ENCODE measurements around the gene KMT2C. TPM values are rescaled to one million over a fixed set of nuclear protein-coding genes. Genes with fewer than 3 reads are reported as not detected.

KMT2C gene
- total and polyA plus RNA-seq, 3 donors from 2014 or later: 32.8 to 167 (median 154) TPM

DNA sequence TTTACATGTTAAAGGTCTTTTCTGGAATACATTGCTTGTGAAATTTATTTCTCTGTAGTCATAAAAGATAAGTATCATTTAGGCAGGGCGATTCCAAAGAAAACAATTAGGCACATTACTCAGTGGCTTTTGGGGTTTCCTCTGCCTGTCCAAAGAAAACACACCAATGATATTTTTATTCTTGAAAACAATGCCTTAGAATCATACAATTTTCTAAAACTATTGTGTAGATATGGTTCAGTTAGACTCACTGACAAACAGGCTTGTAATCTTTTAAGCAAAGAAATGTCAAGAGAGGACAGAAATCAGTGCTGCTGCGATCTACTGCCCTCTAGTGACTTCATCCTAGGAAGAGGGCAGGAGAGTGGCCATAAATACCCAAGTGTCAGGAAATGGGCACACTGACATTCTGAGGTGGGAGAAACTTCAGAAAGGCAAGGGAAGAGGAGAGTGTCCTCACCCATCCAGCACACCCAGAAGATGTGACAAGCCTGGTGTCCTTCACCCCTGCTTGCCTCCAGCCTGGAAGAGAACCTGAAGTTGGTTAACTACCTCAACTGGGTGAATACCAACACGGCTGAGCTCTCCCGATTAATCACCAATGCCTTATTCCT, 289.8 kb downstream of the KMT2C start:
- H3K27me3 ChIP-seq: no peaks in the 10 kb centered on the region
- no peaks in the 10 kb centered on the region for H3K4me1 ChIP-seq
- 68 to 81% methylated on average over 4 of the region's 4 CpGs for whole genome bisulfite sequencing, 2 donors
- intact Hi-C loops (cut with DNase I; ENCODE audit: low total_unique reads): no loop called here
- no peaks in the 10 kb centered on the region for H3K9me3 ChIP-seq
- H3K27ac ChIP-seq: no peak overlapping the region
- no peak for TF ChIP-seq POLR2A (IDR thresholded peaks at IDR 0.05)
- TF ChIP-seq, protein P1, sequence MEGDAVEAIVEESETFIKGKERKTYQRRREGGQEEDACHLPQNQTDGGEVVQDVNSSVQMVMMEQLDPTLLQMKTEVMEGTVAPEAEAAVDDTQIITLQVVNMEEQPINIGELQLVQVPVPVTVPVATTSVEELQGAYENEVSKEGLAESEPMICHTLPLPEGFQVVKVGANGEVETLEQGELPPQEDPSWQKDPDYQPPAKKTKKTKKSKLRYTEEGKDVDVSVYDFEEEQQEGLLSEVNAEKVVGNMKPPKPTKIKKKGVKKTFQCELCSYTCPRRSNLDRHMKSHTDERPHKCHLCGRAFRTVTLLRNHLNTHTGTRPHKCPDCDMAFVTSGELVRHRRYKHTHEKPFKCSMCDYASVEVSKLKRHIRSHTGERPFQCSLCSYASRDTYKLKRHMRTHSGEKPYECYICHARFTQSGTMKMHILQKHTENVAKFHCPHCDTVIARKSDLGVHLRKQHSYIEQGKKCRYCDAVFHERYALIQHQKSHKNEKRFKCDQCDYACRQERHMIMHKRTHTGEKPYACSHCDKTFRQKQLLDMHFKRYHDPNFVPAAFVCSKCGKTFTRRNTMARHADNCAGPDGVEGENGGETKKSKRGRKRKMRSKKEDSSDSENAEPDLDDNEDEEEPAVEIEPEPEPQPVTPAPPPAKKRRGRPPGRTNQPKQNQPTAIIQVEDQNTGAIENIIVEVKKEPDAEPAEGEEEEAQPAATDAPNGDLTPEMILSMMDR (IDR thresholded peaks at IDR 0.05): peak in 2 of 3 experiments; percentile 36 to 37
- peak; percentile 36 for DNase-seq
- no peaks in the 10 kb centered on the region for H3K36me3 ChIP-seq (ENCODE audit: low read depth, missing control alignments)
- no peak overlapping the region for H3K4me3 ChIP-seq

DNA sequence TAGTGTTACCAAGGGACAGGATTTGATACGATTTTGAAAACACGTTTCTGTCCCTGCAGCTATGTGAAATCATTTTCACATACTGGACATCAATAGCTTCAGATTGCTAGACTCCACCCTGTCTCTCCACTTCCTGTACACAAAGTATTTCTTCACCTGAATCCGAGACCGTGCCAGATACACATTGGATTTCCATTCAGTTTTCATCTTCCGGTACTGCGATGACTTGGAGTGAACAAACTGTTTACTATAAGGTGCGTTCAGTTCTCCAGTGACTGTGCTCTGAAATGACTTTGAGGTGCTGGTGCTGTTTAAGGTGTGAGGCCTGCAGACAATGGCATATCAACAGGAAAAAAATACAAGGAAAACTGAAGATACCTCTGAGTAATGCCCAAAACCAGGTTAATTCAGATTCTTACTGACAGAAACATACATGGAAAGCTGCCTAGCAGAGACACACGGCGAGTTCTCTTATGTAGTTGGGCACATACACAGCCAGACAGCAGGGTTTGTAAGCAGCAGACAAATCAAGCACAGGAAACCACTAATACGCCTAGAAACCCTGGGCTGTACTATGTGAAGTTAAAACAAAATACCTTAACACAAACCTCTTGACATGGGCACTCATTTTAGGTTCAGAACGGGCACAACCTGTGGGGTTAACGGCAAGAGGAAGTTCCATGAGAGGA, 291.1 kb downstream of the KMT2C start:
- TF ChIP-seq POLR2A (IDR thresholded peaks at IDR 0.05): no peak
- TF ChIP-seq, protein P1 (IDR thresholded peaks at IDR 0.05): no peak
- DNase-seq: no peak
- Histone ChIP-seq H3K4me1 (no peaks in the 10 kb centered on the region), H3K27ac (no peak overlapping the region), H3K4me3 (no peak overlapping the region), H3K36me3 (ENCODE audit: low read depth, missing control alignments) (no peaks in the 10 kb centered on the region), H3K27me3 (no peaks in the 10 kb centered on the region), H3K9me3 (no peaks in the 10 kb centered on the region)
- 87 to 88% methylated on average over 12 of the region's 12 CpGs for WGBS, 2 donors
- intact Hi-C loops (cut with DNase I; ENCODE audit: low total_unique reads): no loop called here

DNA sequence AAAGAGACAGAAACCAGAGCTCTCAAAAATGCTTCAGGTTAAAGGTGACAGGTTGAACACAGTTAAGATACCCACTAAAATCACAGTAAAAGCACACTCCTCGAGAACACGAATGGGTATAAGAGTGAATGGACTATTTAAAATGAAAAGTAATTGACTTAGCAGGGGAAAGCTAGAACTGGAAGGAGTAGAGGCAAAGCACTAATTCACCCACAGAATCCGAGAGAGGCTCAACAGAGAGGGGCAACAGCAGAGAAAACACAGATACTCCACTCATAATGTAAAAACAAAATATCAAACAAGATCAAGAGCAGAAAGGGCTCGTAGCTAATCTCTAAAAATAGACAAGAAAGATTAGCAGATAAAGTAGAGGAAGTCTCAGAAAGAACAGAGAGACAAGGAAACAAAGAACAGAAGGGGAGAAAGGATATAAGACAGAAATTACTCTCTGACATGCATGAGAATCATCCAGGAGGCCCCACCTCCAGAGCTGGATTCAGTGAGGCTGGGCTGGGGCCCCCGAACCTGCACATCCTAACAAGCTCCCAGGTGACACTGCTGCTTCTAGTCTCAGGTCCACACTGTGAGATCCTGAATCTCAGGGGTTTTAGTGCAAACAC, 292.7 kb downstream of the KMT2C start:
- 67 to 68% methylated on average over 5 of the region's 5 CpGs for WGBS, 2 donors
- no peaks in the 10 kb centered on the region for H3K9me3 ChIP-seq
- no peak for TF ChIP-seq POLR2A (IDR thresholded peaks at IDR 0.05)
- TF ChIP-seq, protein P1 (IDR thresholded peaks at IDR 0.05): no peak
- no peak overlapping the region for H3K27ac ChIP-seq
- H3K27me3 ChIP-seq: no peaks in the 10 kb centered on the region
- H3K4me3 ChIP-seq: no peak overlapping the region
- no peak for DNase-seq
- H3K4me1 ChIP-seq: no peaks in the 10 kb centered on the region
- no peaks in the 10 kb centered on the region for H3K36me3 ChIP-seq (ENCODE audit: low read depth, missing control alignments)
- intact Hi-C loops (cut with DNase I; ENCODE audit: low total_unique reads): no loop called here

DNA sequence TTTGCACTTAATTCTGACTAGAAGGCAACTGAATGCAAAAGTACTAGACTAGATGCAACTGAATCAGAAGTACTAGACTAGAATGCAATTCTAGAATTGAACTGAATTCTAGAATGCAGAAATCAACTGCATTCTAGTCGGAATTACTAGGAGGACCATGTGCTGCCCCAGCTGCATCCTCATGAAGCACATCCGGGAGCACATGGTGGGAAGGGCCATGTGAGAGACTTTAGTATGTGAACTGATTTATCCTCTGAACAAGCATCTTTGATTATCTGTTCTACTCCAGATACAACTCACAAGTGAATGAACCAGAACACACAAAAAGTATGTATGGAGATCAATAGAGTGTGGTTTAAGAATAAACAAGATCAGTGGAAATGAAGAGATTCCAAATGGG, 295.2 kb downstream of the KMT2C start:
- H3K36me3 ChIP-seq (ENCODE audit: low read depth, missing control alignments): no peaks in the 10 kb centered on the region
- no peak overlapping the region for H3K27ac ChIP-seq
- WGBS, 2 donors: 87 to 95% methylated on average over 2 of the region's 2 CpGs
- H3K4me3 ChIP-seq: no peak overlapping the region
- no peaks in the 10 kb centered on the region for H3K9me3 ChIP-seq
- H3K27me3 ChIP-seq: no peaks in the 10 kb centered on the region
- intact Hi-C loops (cut with DNase I; ENCODE audit: low total_unique reads): no loop called here
- no peak for DNase-seq
- TF ChIP-seq POLR2A (IDR thresholded peaks at IDR 0.05): no peak
- TF ChIP-seq, protein P1 (IDR thresholded peaks at IDR 0.05): no peak
- H3K4me1 ChIP-seq: no peaks in the 10 kb centered on the region
